Gastroesophageal sphincter (tissue), 3 donors: ENCODE results near the gene DNAJC5G.

ENCODE experiments used
- CTCF ChIP-seq, 4 experiments: fragments of 200-600 bp in 2 of 4; fragments of 450-650 bp in 2 of 4; sonication (generic) in 1 of 4; IDR thresholded peaks; one replicate each; pipeline ENCODE4 v1.5.1; 2017 to 2019; ENCODE audit warnings: antibody characterized with exemption in 4 of 4, mild to moderate bottlenecking in 2 of 4, moderate library complexity in 2 of 4
- EP300 ChIP-seq: sonication (generic); formaldehyde crosslinking; IDR thresholded peaks from one replicate; pipeline ENCODE4 v1.6.1; 2017; ENCODE audit warnings: antibody characterized with exemption, mild to moderate bottlenecking
- POLR2A ChIP-seq, 2 donors: fragments of 450-650 bp; IDR thresholded peaks; one replicate each; pipeline ENCODE4 v1.6.1; 2017; ENCODE audit warnings: antibody characterized with exemption in 2 of 2, mild to moderate bottlenecking in 2 of 2, moderate library complexity in 1 of 2

DNA sequence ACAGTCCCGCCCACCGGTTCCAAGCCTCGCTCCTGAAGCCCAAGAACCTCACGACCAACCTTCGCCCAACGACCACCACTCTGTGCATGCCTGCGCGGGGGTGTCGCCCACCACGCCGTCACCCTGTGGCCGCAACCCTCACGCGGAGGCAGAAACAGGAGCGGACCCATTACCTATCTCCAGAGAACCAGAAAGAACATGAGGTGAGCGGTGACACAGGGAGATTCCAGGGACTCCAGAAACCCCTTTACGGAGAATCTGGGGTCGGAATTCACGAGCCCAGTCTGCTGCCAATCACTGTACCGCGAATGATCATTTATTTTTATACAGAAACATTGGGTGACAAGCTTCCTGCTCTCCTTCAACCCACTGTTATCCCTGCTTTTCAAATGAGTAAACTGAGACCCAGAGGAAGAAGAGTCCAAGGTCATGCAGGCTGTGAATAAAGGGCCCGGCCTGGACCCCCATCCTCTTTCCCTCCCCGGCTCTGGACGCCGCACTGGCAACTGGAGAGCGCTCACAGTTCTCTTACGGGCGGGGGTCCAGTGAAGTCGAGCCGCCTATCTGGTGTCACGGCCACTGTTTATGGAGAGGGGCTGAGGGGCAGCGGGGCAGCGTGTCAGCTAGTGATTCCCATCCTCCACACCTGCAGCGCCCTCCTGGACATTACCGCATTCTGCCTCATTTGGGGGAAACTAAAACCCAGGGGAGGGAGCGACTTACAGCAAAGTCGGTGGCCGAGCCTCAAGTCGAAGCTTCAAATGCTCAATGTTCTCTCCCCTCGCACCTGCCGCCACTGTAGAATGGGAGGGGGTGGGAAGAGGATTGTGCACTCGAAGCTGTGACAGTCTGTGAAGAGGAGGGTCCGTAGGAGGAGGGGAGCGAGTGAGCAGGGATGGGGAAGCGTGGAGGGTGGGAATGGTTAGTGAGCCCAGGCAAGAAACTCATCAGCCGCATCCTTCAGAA, 11.7 kb upstream of the DNAJC5G start:
- TF ChIP-seq CTCF (IDR thresholded peaks at IDR 0.05) (no peak), POLR2A (IDR thresholded peaks at IDR 0.05) (no peak), EP300 (no peak)
